ENCODE results near the gene WDR90.

WDR90 gene

DNA sequence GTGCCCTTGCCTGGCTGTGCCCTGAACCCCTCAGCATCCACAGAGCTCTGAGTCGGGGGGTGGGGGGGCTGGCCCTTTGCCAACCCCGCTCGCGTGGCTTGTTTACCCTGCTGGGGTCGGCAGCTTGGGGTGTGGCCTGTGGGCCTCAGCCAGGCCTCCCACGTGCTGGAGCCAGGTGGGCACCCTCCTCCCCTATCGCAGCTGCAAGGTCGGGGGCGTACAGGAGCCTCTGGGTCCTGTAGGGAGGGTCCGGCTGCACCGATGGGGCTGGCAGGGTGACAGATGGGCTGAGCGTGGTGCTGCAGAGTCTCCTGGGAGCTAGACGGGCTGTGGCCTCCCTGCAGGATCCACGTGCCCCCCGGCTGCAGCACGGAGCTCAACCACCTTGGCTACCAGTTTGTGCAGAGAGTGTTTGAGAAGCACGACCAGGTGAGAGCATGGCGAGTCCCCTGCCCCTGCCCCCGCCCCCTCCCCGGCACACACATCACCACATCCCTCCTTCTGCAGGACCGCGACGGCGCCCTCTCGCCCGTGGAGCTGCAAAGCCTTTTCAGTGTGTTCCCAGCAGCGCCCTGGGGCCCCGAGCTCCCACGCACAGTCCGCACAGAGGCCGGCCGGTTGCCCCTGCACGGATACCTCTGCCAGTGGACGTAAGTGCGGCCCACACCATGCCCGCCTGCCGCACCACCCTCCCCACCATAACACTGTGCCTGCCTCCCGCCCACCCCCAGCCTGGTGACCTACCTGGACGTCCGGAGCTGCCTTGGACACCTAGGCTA, 22.4 kb downstream of the WDR90 start:
- Mint-ChIP-seq H3K4me3 (no peak overlapping the region), H3K9me3 (no peaks in the 10 kb centered on the region), H3K27me3 (ENCODE audit: low read depth) (no peaks in the 10 kb centered on the region), H3K27ac (no peak overlapping the region), H3K4me1 (ENCODE audit: low read depth) (peaks cover 6% of the 10 kb centered on the region), H3K36me3 (ENCODE audit: low read depth) (no peaks in the 10 kb centered on the region)

- Mint-ChIP-seq H3K27ac (no peak overlapping the region), H3K4me1 (ENCODE audit: low read depth) (peaks cover 6% of the 10 kb centered on the region), H3K9me3 (no peaks in the 10 kb centered on the region), H3K4me3 (no peak overlapping the region), H3K36me3 (ENCODE audit: low read depth) (no peaks in the 10 kb centered on the region), H3K27me3 (ENCODE audit: low read depth) (no peaks in the 10 kb centered on the region)
These were observed 23.2 kb downstream of the WDR90 start for GRCh38 chr16:672371-672770.

DNA sequence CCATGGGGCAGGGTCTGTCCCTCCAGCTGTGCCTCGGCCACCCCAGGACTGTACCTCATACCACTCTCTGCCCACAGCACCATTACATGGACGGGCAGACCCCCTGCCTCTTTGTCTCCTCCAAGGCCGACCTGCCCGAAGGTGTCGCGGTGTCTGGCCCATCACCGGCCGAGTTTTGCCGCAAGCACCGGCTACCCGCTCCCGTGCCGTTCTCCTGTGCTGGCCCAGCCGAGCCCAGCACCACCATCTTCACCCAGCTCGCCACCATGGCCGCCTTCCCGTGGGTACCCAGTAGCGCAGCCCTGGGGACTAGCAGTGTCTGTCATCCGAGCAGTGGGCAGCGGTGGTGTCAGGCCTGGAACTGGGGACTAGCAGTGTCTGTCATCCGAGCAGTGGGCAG, 23.7 kb downstream of the WDR90 start:
- H3K9me3 Mint-ChIP-seq: no peaks in the 10 kb centered on the region
- H3K4me3 Mint-ChIP-seq: no peak overlapping the region
- no peaks in the 10 kb centered on the region for H3K36me3 Mint-ChIP-seq (ENCODE audit: low read depth)
- H3K27ac Mint-ChIP-seq: no peak overlapping the region
- H3K4me1 Mint-ChIP-seq (ENCODE audit: low read depth): peaks cover 4% of the 10 kb centered on the region
- no peaks in the 10 kb centered on the region for H3K27me3 Mint-ChIP-seq (ENCODE audit: low read depth)

DNA sequence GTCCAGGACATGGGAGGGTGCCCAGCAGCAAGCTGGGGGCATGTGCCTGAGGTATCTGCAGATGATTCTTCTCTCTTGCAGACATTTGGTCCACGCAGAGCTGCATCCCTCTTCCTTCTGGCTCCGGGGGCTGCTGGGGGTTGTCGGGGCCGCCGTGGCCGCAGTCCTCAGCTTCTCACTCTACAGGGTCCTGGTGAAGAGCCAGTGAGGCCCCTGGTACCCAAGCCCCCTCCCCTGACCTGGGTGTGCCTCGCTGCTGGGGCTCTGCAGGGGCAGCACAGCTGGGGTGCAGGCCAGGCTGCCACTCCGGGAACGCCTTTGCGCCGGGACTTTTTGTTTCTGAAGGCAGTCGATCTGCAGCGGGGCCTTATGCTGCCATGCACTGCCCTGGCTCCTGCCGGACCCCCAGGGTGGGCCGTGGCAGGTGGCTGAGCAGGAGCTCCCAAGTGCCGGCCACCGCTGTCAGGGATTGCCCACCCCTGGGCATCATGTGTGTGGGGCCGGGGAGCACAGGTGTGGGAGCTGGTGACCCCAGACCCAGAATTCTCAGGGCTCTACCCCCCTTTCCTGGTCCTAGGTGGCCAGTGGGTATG, 24.3 kb downstream of the WDR90 start:
- no peak overlapping the region for H3K4me3 Mint-ChIP-seq
- H3K9me3 Mint-ChIP-seq: no peaks in the 10 kb centered on the region
- H3K36me3 Mint-ChIP-seq (ENCODE audit: low read depth): no peaks in the 10 kb centered on the region
- H3K27me3 Mint-ChIP-seq (ENCODE audit: low read depth): no peaks in the 10 kb centered on the region
- peaks cover 4% of the 10 kb centered on the region for H3K4me1 Mint-ChIP-seq (ENCODE audit: low read depth)
- no peak overlapping the region for H3K27ac Mint-ChIP-seq

DNA sequence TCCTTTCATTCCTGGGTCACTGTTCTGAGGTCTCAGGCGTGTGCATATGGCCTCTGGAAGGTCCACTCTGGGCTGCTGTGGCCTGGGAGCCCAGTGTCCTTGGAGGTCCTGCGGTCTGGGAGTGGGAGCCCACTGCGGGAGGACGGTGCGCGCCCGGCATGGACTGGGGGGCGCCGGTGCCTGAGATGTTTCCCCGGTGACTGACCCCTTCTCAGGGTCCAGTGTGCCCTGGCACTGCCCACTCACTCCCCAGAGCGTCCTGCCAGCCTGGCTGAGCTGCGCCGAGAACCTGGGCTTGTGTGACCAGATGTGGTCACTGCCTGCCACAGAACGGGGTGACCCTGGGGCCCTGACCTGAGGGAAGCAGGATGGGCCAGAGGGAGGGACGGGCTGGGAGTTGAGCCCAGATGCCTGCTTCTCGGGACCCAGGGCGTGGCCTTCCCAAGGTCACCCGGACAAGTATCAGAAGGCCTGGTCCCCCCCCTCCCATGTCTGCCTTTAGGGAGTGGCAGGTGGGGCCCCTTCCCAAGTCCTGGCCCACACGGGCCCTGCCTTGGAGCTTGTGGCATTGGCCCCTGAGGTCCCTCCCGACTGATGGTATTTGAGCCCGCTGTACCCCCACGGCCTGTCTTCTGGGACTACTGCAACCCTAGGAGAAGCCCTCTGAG, 25.2 kb downstream of the WDR90 start:
- Mint-ChIP-seq H3K9me3 (no peaks in the 10 kb centered on the region), H3K4me1 (ENCODE audit: low read depth) (peaks cover 2% of the 10 kb centered on the region), H3K27me3 (ENCODE audit: low read depth) (no peaks in the 10 kb centered on the region), H3K4me3 (no peak overlapping the region), H3K27ac (no peak overlapping the region), H3K36me3 (ENCODE audit: low read depth) (no peaks in the 10 kb centered on the region)

- Mint-ChIP-seq H3K27ac (no peak within 1 kb of the TSS), H3K36me3 (ENCODE audit: low read depth) (no peaks in the 10 kb centered on the region), H3K4me1 (ENCODE audit: low read depth) (peaks cover 3% of the 10 kb centered on the region), H3K27me3 (ENCODE audit: low read depth) (no peaks in the 10 kb centered on the region), H3K9me3 (no peaks in the 10 kb centered on the region), H3K4me3 (no peak within 1 kb of the TSS)
These were observed 26.1 kb downstream of the WDR90 start, which contains the start of gene RHBDL1 for GRCh38 chr16:674968-675883. TSS of gene RHBDL1 (plus strand) at chr16:675671. CDS start at chr16:675791, 120 bp downstream.

DNA sequence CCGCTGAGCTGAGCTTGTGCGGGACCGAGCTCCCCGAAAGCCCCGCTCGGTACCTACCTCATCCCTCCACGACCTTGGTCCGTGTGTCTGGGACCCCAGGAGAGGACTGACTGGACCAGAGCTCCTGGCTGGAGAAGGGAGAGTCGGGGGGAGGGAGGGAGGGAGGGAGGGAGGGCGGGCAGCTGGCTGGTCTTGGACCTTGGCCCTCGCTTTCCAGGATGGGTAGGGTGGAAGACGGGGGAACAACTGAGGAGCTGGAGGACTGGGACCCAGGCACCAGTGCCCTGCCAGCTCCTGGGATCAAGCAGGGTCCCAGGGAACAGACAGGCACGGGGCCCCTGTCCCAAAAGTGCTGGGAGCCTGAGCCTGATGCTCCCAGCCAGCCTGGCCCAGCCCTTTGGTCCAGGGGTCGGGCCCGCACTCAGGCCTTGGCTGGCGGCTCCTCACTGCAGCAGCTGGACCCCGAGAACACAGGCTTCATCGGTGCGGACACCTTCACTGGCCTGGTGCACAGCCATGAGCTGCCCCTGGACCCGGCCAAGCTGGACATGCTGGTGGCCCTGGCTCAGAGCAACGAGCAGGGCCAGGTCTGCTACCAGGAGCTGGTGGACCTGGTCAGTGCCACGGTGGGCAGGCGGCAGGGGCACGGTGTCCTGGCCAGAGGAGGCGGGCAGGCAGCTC, 26.9 kb downstream of the WDR90 start:
- Mint-ChIP-seq H3K36me3 (ENCODE audit: low read depth) (no peaks in the 10 kb centered on the region), H3K4me1 (ENCODE audit: low read depth) (peaks cover 4% of the 10 kb centered on the region), H3K4me3 (no peak overlapping the region), H3K27me3 (ENCODE audit: low read depth) (no peaks in the 10 kb centered on the region), H3K9me3 (no peaks in the 10 kb centered on the region), H3K27ac (no peak overlapping the region)

GRCh38 chr16:676565-676902, 27.4 kb downstream of the WDR90 start:
- Mint-ChIP-seq H3K36me3 (ENCODE audit: low read depth) (no peaks in the 10 kb centered on the region), H3K4me1 (ENCODE audit: low read depth) (peaks cover 6% of the 10 kb centered on the region)

DNA sequence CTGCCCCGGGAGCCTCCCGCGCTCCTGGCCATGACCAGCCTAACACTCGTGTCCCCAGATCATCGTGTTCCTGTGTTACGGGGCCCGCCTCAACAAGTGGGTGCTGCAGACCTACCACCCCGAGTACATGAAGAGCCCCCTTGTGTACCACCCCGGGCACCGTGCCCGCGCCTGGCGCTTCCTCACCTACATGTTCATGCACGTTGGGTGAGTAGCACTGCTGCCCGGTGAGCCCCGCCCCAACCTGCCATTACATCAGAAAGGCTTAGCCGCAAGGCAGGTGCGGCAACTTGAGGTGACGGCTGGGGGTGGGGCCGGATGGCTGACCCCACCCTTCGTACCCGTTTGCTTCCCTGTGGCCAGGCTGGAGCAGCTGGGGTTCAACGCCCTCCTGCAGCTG, 27.7 kb downstream of the WDR90 start:
- no peak overlapping the region for H3K27ac Mint-ChIP-seq
- H3K4me3 Mint-ChIP-seq: no peak overlapping the region
- H3K27me3 Mint-ChIP-seq (ENCODE audit: low read depth): no peaks in the 10 kb centered on the region
- H3K36me3 Mint-ChIP-seq (ENCODE audit: low read depth): peaks cover 3% of the 10 kb centered on the region
- no peaks in the 10 kb centered on the region for H3K9me3 Mint-ChIP-seq
- peaks cover 10% of the 10 kb centered on the region for H3K4me1 Mint-ChIP-seq (ENCODE audit: low read depth)

More at GRCh38 chr16:676565-676902, 27.4 kb downstream of the WDR90 start:
- H3K4me3 Mint-ChIP-seq: no peak overlapping the region
- H3K27me3 Mint-ChIP-seq (ENCODE audit: low read depth): no peaks in the 10 kb centered on the region
- H3K9me3 Mint-ChIP-seq: no peaks in the 10 kb centered on the region
- no peak overlapping the region for H3K27ac Mint-ChIP-seq

DNA sequence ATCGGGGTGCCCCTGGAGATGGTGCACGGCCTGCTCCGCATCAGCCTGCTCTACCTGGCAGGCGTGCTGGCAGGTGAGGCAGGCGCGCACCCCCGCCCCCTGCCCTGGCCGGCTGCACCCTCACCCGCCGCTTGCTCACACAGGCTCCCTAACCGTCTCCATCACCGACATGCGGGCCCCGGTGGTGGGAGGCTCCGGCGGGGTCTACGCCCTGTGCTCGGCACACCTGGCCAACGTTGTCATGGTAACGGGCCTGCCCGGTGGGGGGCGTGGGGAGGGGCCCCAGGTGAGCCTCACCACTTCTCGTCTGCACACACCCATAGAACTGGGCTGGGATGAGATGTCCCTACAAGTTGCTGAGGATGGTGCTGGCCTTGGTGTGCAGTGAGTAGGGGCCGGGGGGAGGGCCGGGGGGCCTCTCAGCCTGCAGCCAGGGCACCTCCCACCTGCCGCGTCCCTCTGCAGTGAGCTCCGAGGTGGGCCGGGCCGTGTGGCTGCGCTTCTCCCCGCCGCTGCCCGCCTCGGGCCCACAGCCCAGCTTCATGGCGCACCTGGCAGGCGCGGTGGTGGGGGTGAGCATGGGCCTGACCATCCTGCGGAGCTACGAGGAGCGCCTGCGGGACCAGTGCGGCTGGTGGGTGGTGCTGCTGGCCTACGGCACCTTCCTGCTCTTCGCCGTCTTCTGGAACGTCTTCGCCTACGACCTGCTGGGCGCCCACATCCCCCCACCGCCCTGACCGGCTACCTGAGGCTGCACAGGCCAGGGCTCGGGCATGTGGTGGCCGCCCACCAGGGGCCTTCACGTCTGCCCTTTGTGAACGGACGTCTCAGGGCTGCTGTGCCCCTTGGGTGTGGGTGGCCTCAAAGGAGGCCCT, 28.4 kb downstream of the WDR90 start:
- Mint-ChIP-seq H3K4me3 (no peak overlapping the region), H3K27ac (no peak overlapping the region), H3K9me3 (no peaks in the 10 kb centered on the region), H3K4me1 (ENCODE audit: low read depth) (peaks cover 12% of the 10 kb centered on the region), H3K36me3 (ENCODE audit: low read depth) (peaks cover 7% of the 10 kb centered on the region), H3K27me3 (ENCODE audit: low read depth) (no peaks in the 10 kb centered on the region)

GRCh38 chr16:678209-678857, 29.2 kb downstream of the WDR90 start:
- peaks cover 13% of the 10 kb centered on the region for H3K4me1 Mint-ChIP-seq (ENCODE audit: low read depth)
- no peak overlapping the region for H3K4me3 Mint-ChIP-seq
- peaks cover 8% of the 10 kb centered on the region for H3K36me3 Mint-ChIP-seq (ENCODE audit: low read depth)
- no peak overlapping the region for H3K27ac Mint-ChIP-seq
- H3K27me3 Mint-ChIP-seq (ENCODE audit: low read depth): no peaks in the 10 kb centered on the region
- no peaks in the 10 kb centered on the region for H3K9me3 Mint-ChIP-seq

DNA sequence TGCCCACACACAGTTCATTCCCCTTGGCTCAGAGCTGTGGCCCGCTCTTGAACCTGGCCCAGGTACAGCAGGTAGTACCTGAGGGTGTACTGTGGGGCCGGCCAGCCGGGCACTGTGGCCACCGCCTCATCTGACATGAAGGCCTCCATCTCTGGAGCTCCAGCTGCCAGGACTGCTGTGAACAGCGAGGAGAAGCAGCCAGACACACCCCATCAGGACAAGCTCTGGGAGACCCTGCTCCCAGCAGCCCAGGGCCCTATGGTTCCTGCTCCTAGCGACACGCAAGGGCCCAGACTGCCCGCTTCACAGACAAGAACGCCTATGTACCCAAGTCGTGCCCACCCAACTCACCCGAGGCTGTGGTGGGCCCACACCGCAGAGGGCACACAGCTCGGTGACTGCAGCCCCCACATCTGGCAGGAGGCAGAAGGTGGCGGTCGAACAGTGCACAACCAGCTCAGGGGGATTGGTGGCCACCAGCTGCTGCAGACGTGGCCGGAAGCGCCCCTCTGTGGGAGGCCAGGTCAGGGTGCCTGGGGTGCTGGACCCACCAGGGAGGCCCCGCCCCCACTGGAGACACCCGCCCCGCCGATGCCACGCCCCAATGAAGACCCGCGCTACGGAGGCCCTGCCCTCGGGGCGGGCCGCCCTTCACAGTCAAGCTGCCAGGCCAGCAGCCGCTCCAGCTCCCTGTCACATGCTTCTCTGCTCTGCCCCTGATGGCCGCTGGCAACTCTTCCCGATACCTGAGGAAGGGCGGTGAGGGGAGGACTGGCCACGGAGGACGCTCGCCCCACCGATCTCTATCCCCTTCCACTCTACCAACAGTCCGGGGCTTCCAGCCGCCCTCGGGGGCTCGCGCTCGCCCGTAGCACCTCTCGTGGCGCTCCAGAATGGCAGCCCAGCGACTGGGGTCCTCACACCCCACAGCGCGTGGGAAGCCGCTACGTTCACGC, 30.0 kb downstream of the WDR90 start:
- H3K9me3 Mint-ChIP-seq: no peaks in the 10 kb centered on the region
- H3K27me3 Mint-ChIP-seq (ENCODE audit: low read depth): no peaks in the 10 kb centered on the region
- H3K4me3 Mint-ChIP-seq: peak overlapping the region; percentile 79
- H3K36me3 Mint-ChIP-seq (ENCODE audit: low read depth): peaks cover 8% of the 10 kb centered on the region
- peak overlapping the region; percentile 57 for H3K27ac Mint-ChIP-seq
- peaks cover 13% of the 10 kb centered on the region for H3K4me1 Mint-ChIP-seq (ENCODE audit: low read depth)

Measured in T-helper 1 cell treated with Interleukin-12 subunit alpha and Interleukin-12 subunit beta and Interleukin-4 antibody, amounts not matched to agents 30 μg/mL and 1 μg/mL, for 36 hours (primary cell).